GM10266 (cell line): ENCODE measurements around the gene ACTN4.

Experiments used
- DNase-seq: peaks from one replicate; pipeline ENCODE4 v3.0.0; 2012; ENCODE audit errors: extremely low spot score
- TF ChIP-seq, protein P1 (sequence below): IDR thresholded peaks from 2 replicates; pipeline ENCODE4 v1.5.1; 2012; ENCODE audit warnings: mild to moderate bottlenecking, low read depth; ENCODE audit not compliant: control insufficient read depth, insufficient read depth; ENCODE audit errors: missing control alignments

Gene ACTN4

GRCh38 chr19:38719761-38720558, 72.5 kb downstream of the ACTN4 start:
- no peak for DNase-seq
- TF ChIP-seq, protein P1, sequence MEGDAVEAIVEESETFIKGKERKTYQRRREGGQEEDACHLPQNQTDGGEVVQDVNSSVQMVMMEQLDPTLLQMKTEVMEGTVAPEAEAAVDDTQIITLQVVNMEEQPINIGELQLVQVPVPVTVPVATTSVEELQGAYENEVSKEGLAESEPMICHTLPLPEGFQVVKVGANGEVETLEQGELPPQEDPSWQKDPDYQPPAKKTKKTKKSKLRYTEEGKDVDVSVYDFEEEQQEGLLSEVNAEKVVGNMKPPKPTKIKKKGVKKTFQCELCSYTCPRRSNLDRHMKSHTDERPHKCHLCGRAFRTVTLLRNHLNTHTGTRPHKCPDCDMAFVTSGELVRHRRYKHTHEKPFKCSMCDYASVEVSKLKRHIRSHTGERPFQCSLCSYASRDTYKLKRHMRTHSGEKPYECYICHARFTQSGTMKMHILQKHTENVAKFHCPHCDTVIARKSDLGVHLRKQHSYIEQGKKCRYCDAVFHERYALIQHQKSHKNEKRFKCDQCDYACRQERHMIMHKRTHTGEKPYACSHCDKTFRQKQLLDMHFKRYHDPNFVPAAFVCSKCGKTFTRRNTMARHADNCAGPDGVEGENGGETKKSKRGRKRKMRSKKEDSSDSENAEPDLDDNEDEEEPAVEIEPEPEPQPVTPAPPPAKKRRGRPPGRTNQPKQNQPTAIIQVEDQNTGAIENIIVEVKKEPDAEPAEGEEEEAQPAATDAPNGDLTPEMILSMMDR = no peak

DNA sequence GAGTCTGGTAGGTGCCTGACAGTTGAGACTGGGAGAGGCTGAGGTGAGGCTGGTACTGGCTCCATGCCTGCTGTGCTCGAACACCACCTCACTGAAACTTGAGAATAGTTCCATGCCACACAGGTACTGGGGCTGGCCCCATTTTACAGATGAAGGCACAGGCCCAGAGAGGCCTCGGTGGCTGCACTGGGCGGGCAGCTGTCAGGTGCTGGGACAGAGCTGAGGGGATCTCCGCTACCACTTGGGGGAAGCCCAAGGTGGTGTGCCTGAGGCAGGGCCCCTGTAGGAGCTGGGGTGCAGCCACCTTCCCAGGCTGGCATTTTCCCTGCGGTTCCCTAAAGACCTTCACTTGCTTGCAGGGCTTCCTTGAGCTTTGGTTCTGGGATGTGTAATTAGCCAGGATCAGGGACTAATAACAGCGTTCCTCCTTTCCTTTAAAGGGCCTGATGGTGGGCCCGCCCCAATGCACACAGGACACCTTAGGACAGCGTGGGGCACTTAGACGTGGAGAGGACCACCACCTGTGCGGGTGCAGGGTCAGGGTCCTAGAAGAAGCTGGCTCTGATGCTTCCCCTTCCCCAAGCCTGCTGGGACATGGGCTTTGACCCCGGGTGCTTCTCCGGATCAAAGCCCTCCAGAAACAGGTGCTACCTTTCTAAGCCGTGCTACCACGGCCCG, 73.2 kb downstream of the ACTN4 start:
- DNase-seq = no peak
- TF ChIP-seq, protein P1 = no peak

DNA sequence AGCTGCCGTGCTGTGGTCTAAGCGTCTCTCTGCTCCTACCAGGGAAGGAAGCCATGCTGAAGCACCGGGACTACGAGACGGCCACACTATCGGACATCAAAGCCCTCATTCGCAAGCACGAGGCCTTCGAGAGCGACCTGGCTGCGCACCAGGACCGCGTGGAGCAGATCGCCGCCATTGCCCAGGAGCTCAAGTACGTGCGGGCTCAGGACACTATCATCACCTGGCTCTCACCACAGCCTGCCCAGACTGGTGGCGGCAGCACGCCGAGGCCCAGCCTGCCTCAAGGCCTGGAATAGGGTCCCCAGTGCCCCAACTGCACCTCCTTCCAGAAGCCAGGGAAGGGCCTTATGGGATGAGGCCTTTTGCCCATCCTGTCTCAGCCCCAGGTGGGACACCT, 74.0 kb downstream of the ACTN4 start:
- no peak for DNase-seq
- TF ChIP-seq, protein P1 = no peak

GRCh38 chr19:38721979-38722773, 74.7 kb downstream of the ACTN4 start:
- DNase-seq = no peak

DNA sequence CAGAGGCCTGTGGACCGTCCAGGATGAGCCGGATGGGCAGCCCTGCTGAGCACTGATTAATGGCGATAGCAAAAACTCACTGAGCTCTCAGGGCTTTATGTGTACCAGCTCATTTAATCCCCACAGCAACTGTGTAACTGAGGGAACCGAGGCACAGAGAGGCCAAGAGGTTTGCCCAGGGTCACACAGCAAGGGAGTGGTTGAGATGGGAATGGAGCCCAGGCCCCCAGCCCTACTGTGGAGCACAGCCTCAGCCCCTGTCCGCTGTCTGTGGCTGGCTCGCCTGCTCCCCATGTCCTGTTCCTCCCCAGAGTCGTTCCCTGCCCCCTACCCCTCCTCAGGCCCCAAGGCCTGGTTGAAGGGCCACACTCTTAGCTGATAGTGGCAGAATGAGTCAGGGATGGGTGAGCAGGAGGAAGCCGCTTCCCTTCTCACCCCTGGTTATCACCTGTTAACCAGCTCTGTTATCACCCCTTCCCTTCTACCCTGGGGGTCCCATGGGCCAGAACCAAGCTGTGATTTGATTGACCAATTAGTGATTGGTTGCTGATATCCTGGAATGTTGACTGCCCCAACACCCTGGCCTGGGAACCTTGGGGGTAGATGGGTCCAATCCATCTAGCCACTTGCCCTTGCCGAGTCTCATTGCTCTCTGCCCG, 75.6 kb downstream of the ACTN4 start:
- TF ChIP-seq, protein P1 = no peak
- no peak for DNase-seq

More at GRCh38 chr19:38721979-38722773, 74.7 kb downstream of the ACTN4 start:
- TF ChIP-seq, protein P1 = no peak

DNA sequence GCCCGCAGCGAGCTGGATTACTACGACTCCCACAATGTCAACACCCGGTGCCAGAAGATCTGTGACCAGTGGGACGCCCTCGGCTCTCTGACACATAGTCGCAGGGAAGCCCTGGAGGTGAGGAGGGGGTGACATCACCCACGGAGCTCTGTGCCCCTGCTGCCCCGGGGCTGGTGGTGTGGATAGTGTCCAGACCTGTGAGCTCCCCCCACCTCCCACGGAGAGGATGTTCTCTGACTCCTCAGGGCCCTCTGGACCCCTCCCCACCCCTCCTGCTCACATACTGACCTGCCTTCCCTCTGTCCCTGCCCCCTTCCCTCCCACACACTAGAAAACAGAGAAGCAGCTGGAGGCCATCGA, 76.1 kb downstream of the ACTN4 start:
- TF ChIP-seq, protein P1 = no peak

More for the DNA sequence above, 76.1 kb downstream of the ACTN4 start:
- no peak for DNase-seq
